CD4-positive, CD25-positive, alpha-beta regulatory T cell (primary cell): ENCODE data around the gene IL1RAP. TPM values are rescaled to one million over a fixed set of nuclear protein-coding genes. Genes with fewer than 3 reads are reported as not detected.

ENCODE experiments used
- ATAC-seq, 2 donors: fragments of 150-1000 bp; cut with Tn5 transposase; one replicate each; pipeline ENCODE4 v1.10.0; 2021; ENCODE audit warnings: low read depth in 2 of 2, moderate number of reproducible peaks in 2 of 2, moderate library complexity in 1 of 2
- DNase-seq, 3 donors: peaks; one replicate each; pipeline versions ENCODE4 v3.0.0 to v3.0.0-alpha.2; 2012 to 2022; ENCODE audit warnings: mixed read lengths in 1 of 3
- H3K27ac ChIP-seq: one replicate; pipeline ENCODE4 v1.7.0; 2013; ENCODE audit warnings: mild to moderate bottlenecking, low read length; ENCODE audit not compliant: insufficient read depth, poor library complexity, severe bottlenecking
- H3K27me3 ChIP-seq: one replicate; pipeline ENCODE4 v1.7.0; 2013; ENCODE audit warnings: low read length; ENCODE audit not compliant: control insufficient read depth, insufficient read depth
- H3K36me3 ChIP-seq: one replicate; pipeline ENCODE4 v1.7.0; 2013; ENCODE audit warnings: mild to moderate bottlenecking, low read length, moderate library complexity; ENCODE audit not compliant: control insufficient read depth, insufficient read depth
- H3K4me1 ChIP-seq: 2 replicates; pipeline ENCODE4 v1.7.0; 2013; ENCODE audit warnings: mild to moderate bottlenecking, low read length; ENCODE audit not compliant: insufficient read depth, control insufficient read depth, poor library complexity, severe bottlenecking
- H3K4me3 ChIP-seq: one replicate; pipeline ENCODE4 v1.7.0; 2013; ENCODE audit warnings: low read depth, mild to moderate bottlenecking, low read length, moderate library complexity
- H3K9me3 ChIP-seq, 2 experiments: 1 replicate in 1 of 2; 2 replicates in 1 of 2; pipeline ENCODE4 v1.7.0; 2013; ENCODE audit warnings: low read length in 2 of 2, mild to moderate bottlenecking in 1 of 2, moderate library complexity in 1 of 2; ENCODE audit not compliant: control insufficient read depth in 2 of 2
- H3K27ac Mint-ChIP-seq, 3 donors: one replicate each; pipeline ENCODE4 v1.8.0; 2020 to 2022; ENCODE audit warnings: mild to moderate bottlenecking in 3 of 3, mixed read lengths in 3 of 3, moderate library complexity in 2 of 3
- H3K27me3 Mint-ChIP-seq: one replicate; pipeline ENCODE4 v1.8.0; 2022; ENCODE audit warnings: mild to moderate bottlenecking, mixed read lengths
- H3K36me3 Mint-ChIP-seq: one replicate; pipeline ENCODE4 v1.8.0; 2020; ENCODE audit warnings: mixed read lengths
- H3K4me1 Mint-ChIP-seq, 4 donors: one replicate each; pipeline ENCODE4 v1.8.0; 2020 to 2022; ENCODE audit warnings: mixed read lengths in 4 of 4, mild to moderate bottlenecking in 1 of 4
- H3K4me3 Mint-ChIP-seq, 4 donors: one replicate each; pipeline ENCODE4 v1.8.0; 2020 to 2022; ENCODE audit warnings: mild to moderate bottlenecking in 4 of 4, mixed read lengths in 4 of 4, moderate library complexity in 3 of 4
- H3K9me3 Mint-ChIP-seq, 7 donors: one replicate each; pipeline ENCODE4 v1.8.0; 2020 to 2022; ENCODE audit warnings: mixed read lengths in 7 of 7, mild to moderate bottlenecking in 3 of 7, moderate library complexity in 2 of 7
- polyA plus RNA-seq, 4 donors: library from polyadenylated mRNA; unstranded; fragments of 300-500 nt; fragmentation: Illumina TruSeq; gene quantifications; one replicate each; pipeline ENCODE4 v1.2.3, GENCODE V29; 2021
- total RNA-seq: library from RNA; stranded (reverse); gene quantifications from one replicate; pipeline ENCODE4 v1.2.3, GENCODE V29; 2022

IL1RAP gene
- total and polyA plus RNA-seq, 5 donors from 2014 or later, result 6.6 to 20.2 (median 7.4) TPM

- no peak overlapping the region for H3K27ac Mint-ChIP-seq
- H3K4me3 Mint-ChIP-seq, result no peak overlapping the region
Observed at GRCh38 chr3:190580417-190580816, 66.5 kb downstream of the IL1RAP start.

DNA sequence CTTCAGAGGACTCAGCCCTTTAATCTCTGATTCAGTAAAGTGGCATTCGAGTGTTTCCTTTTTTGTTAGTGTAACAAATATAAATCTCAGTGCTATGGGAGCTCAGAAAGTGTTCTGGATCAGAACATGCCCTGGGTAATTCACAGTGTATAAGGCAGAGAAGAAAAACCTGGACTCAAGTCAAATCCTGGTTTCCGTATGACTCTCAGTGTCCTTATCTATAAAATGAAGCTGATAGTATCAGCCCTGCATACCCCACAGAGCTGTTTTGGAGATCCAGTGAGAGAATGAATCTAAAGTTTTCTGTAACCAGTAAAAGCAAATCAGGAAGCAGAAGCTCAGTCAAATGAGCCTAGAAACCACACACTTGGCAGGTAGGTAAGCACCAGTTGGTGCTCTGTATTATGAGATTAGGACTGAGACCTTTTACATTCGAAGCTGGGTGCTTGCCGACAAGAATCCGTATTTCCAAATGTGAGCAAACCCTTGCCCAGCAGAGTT, 67.2 kb downstream of the IL1RAP start:
- H3K4me1 ChIP-seq, result peaks cover 8% of the 10 kb centered on the region
- H3K4me1 Mint-ChIP-seq, result peaks cover 12 to 16% (median 13%) of the 10 kb centered on the region in 4 donors
- ATAC-seq (no peak), DNase-seq (peak in 1 of 3 donors; percentile 17)
- H3K27me3 ChIP-seq, result no peaks in the 10 kb centered on the region
- H3K4me3 Mint-ChIP-seq, result no peak overlapping the region
- H3K9me3 Mint-ChIP-seq, result peaks cover 0 to 9% (median 0%) of the 10 kb centered on the region in 7 donors
- H3K36me3 ChIP-seq, result peaks cover 4% of the 10 kb centered on the region
- H3K27ac ChIP-seq, result no peak overlapping the region
- H3K9me3 ChIP-seq, result no peaks in the 10 kb centered on the region
- H3K4me3 ChIP-seq, result no peak overlapping the region
- H3K36me3 Mint-ChIP-seq, result no peaks in the 10 kb centered on the region
- no peak overlapping the region for H3K27ac Mint-ChIP-seq
- H3K27me3 Mint-ChIP-seq, result no peaks in the 10 kb centered on the region

More at GRCh38 chr3:190580417-190580816, 66.5 kb downstream of the IL1RAP start:
- peaks cover 2% of the 10 kb centered on the region for H3K4me1 ChIP-seq
- no peak overlapping the region for H3K4me3 ChIP-seq
- H3K4me1 Mint-ChIP-seq, result peaks cover 8 to 13% (median 10%) of the 10 kb centered on the region in 4 donors
- peaks cover 2% of the 10 kb centered on the region for H3K36me3 Mint-ChIP-seq
- DNase-seq (no peak), ATAC-seq (no peak)
- no peaks in the 10 kb centered on the region for H3K27me3 ChIP-seq
- no peak overlapping the region for H3K27ac ChIP-seq
- no peaks in the 10 kb centered on the region for H3K27me3 Mint-ChIP-seq
- H3K9me3 ChIP-seq, result no peaks in the 10 kb centered on the region
- peaks cover 4% of the 10 kb centered on the region for H3K36me3 ChIP-seq
- peaks cover 0 to 9% (median 0%) of the 10 kb centered on the region in 7 donors for H3K9me3 Mint-ChIP-seq

GRCh38 chr3:190582667-190583066, 68.8 kb downstream of the IL1RAP start:
- peaks cover 24% of the 10 kb centered on the region for H3K4me1 ChIP-seq
- no peak overlapping the region for H3K4me3 Mint-ChIP-seq
- H3K27ac ChIP-seq, result no peak overlapping the region
- no peaks in the 10 kb centered on the region for H3K9me3 ChIP-seq
- peaks cover 0 to 7% (median 0%) of the 10 kb centered on the region in 7 donors for H3K9me3 Mint-ChIP-seq
- no peak overlapping the region for H3K27ac Mint-ChIP-seq
- no peaks in the 10 kb centered on the region for H3K27me3 ChIP-seq
- H3K27me3 Mint-ChIP-seq, result no peaks in the 10 kb centered on the region
- no peak for ATAC-seq
- H3K4me3 ChIP-seq, result no peak overlapping the region
- no peaks in the 10 kb centered on the region for H3K36me3 Mint-ChIP-seq
- no peak for DNase-seq
- H3K36me3 ChIP-seq, result peaks cover 4% of the 10 kb centered on the region
- peaks cover 27 to 32% (median 29%) of the 10 kb centered on the region in 4 donors for H3K4me1 Mint-ChIP-seq

- Histone ChIP-seq H3K9me3 (no peaks in the 10 kb centered on the region), H3K36me3 (no peaks in the 10 kb centered on the region), H3K4me1 (peaks cover 24% of the 10 kb centered on the region), H3K27me3 (no peaks in the 10 kb centered on the region), H3K27ac (peak overlapping the region; percentile 77), H3K4me3 (peak overlapping the region; percentile 83)
- Mint-ChIP-seq H3K4me3 (peak overlapping the region; percentile 47 to 83 (median 64)), H3K27ac (peak overlapping the region; percentile 78 to 98 (median 83)), H3K4me1 (peaks cover 26 to 38% (median 32%) of the 10 kb centered on the region in 4 donors), H3K36me3 (no peaks in the 10 kb centered on the region), H3K9me3 (peaks cover 0 to 2% (median 0%) of the 10 kb centered on the region in 7 donors), H3K27me3 (no peaks in the 10 kb centered on the region)
- peak; percentile 40 to 58 for ATAC-seq
- DNase-seq, result peak; percentile 3 to 85 (median 34)
Observed at GRCh38 chr3:190585805-190586630, 72.1 kb downstream of the IL1RAP start.

DNA sequence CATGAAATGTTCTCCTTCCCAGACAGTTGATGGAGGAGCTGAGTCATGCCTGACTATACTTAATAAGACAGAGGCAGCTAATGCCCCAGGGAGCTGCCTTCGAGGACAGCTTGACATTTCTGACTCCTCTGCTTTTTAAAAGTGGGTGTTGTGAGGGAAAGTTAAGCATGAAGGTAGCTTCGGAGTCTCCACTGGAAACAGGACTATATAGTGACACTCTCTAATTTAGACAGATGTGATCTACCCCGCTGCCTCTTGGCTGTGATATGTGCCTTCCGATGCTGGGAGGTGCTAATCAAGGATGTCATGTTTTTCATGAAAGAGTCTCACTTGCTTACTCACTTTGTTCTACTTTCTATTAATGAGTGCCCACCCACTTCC, 72.7 kb downstream of the IL1RAP start:
- peak overlapping the region; percentile 34 to 83 (median 64) for H3K4me3 Mint-ChIP-seq
- H3K4me1 Mint-ChIP-seq, result peaks cover 26 to 38% (median 32%) of the 10 kb centered on the region in 4 donors
- Histone ChIP-seq H3K27me3 (no peaks in the 10 kb centered on the region), H3K36me3 (no peaks in the 10 kb centered on the region), H3K4me1 (peaks cover 24% of the 10 kb centered on the region), H3K4me3 (peak overlapping the region; percentile 83), H3K9me3 (no peaks in the 10 kb centered on the region), H3K27ac (peak overlapping the region; percentile 77)
- DNase-seq, result peak; percentile 22 to 89 (median 55)
- H3K27ac Mint-ChIP-seq, result peak overlapping the region; percentile 78 to 98 (median 83)
- ATAC-seq, result peak; percentile 87 to 89
- H3K36me3 Mint-ChIP-seq, result no peaks in the 10 kb centered on the region
- peaks cover 0 to 2% (median 0%) of the 10 kb centered on the region in 7 donors for H3K9me3 Mint-ChIP-seq
- H3K27me3 Mint-ChIP-seq, result no peaks in the 10 kb centered on the region

DNA sequence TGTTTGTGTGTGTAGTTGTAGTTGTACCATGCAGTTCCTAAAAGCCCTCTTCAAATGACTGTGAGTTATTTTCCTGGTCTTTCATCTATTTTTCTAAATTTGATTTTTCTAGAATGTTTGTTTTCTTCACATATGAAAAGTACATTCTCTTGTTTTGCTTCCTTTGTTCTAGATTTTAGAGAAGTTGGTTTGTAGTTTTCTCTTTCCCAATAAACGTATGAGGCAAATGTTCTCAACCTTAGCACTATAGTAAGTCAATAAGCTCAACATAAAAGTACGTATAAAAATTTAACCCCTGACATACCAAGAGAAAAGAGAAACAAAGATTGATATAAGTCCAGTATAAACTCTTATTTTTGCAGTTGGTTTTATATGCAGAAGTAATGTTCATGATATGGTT, 74.7 kb downstream of the IL1RAP start:
- Mint-ChIP-seq H3K4me3 (no peak overlapping the region), H3K4me1 (peaks cover 21 to 38% (median 31%) of the 10 kb centered on the region in 4 donors), H3K9me3 (peaks cover 0 to 2% (median 0%) of the 10 kb centered on the region in 7 donors), H3K27ac (no peak overlapping the region), H3K27me3 (no peaks in the 10 kb centered on the region), H3K36me3 (peaks cover 5% of the 10 kb centered on the region)
- ATAC-seq, result no peak
- no peaks in the 10 kb centered on the region for H3K36me3 ChIP-seq
- no peak for DNase-seq
- H3K9me3 ChIP-seq, result no peaks in the 10 kb centered on the region
- no peak overlapping the region for H3K4me3 ChIP-seq
- H3K27me3 ChIP-seq, result no peaks in the 10 kb centered on the region
- no peak overlapping the region for H3K27ac ChIP-seq
- H3K4me1 ChIP-seq, result peaks cover 24% of the 10 kb centered on the region

GRCh38 chr3:190589326-190589725, 75.4 kb downstream of the IL1RAP start:
- Histone ChIP-seq H3K9me3 (no peaks in the 10 kb centered on the region), H3K27me3 (no peaks in the 10 kb centered on the region), H3K4me3 (no peak overlapping the region), H3K36me3 (no peaks in the 10 kb centered on the region), H3K4me1 (peaks cover 24% of the 10 kb centered on the region), H3K27ac (no peak overlapping the region)
- Mint-ChIP-seq H3K4me3 (no peak overlapping the region), H3K27me3 (no peaks in the 10 kb centered on the region), H3K27ac (peak overlapping the region in 2 of 3 donors; percentile 18 to 80), H3K9me3 (peaks cover 0 to 2% (median 0%) of the 10 kb centered on the region in 7 donors), H3K36me3 (peaks cover 9% of the 10 kb centered on the region), H3K4me1 (peaks cover 21 to 41% (median 35%) of the 10 kb centered on the region in 4 donors)
- DNase-seq (no peak), ATAC-seq (no peak)
